Lung (tissue), 12 donors: ENCODE results near the gene PCDHB9. TPM values are rescaled to one million over a fixed set of nuclear protein-coding genes. Genes with fewer than 3 reads are reported as not detected.
"Not testable (repeated sequence)": the region's sequence is repeated elsewhere in the genome, so short reads cannot be mapped to it uniquely, and the experiment has no call there.

Source experiments
- ATAC-seq: fragments of 200-7000 bp; cut with Tn5 transposase; one replicate; pipeline ENCODE4 v1.9.1; 2020; ENCODE audit warnings: moderate number of reproducible peaks; ENCODE audit not compliant: insufficient read depth, low FRiP score
- DNase-seq, 3 donors: peaks; one replicate each; pipeline ENCODE4 v3.0.0-alpha.2; 2013 to 2017
- H3K27ac ChIP-seq, 2 donors: one replicate each; pipeline ENCODE4 v1.5.1; 2013; ENCODE audit warnings: mild to moderate bottlenecking in 2 of 2, moderate library complexity in 2 of 2, control low read depth in 1 of 2, inconsistent platforms in 1 of 2, low read depth in 1 of 2, low read length in 1 of 2
- H3K27me3 ChIP-seq, 3 donors: one replicate each; pipeline ENCODE4 v1.5.1; 2013; ENCODE audit warnings: low read length in 2 of 3; ENCODE audit not compliant: control insufficient read depth in 3 of 3, insufficient read depth in 3 of 3
- H3K36me3 ChIP-seq, 4 donors: one replicate each; pipeline ENCODE4 v1.5.1; 2013; ENCODE audit warnings: low read length in 4 of 4, mild to moderate bottlenecking in 1 of 4, moderate library complexity in 1 of 4; ENCODE audit not compliant: control insufficient read depth in 4 of 4, insufficient read depth in 4 of 4
- H3K4me1 ChIP-seq, 5 donors: one replicate each; pipeline ENCODE4 v1.5.1; 2013; ENCODE audit warnings: low read length in 5 of 5, mild to moderate bottlenecking in 2 of 5, moderate library complexity in 1 of 5; ENCODE audit not compliant: control insufficient read depth in 5 of 5, insufficient read depth in 5 of 5
- H3K4me3 ChIP-seq: one replicate; pipeline ENCODE4 v1.5.1; 2013; ENCODE audit warnings: mild to moderate bottlenecking, control low read depth, moderate library complexity
- H3K9ac ChIP-seq, 2 donors: one replicate each; pipeline ENCODE4 v1.5.1; 2013; ENCODE audit warnings: low read length in 2 of 2, control low read depth in 1 of 2; ENCODE audit not compliant: insufficient read depth in 1 of 2
- H3K9me3 ChIP-seq, 4 donors: one replicate each; pipeline ENCODE4 v1.5.1; 2013; ENCODE audit warnings: low read length in 3 of 4, mild to moderate bottlenecking in 1 of 4, moderate library complexity in 1 of 4; ENCODE audit not compliant: control insufficient read depth in 4 of 4, insufficient read depth in 3 of 4
- WGBS, 2 donors: extraction: QIAGEN DNeasy Blood & Tissue Kit; methylation state at CpG; one replicate each; pipeline ENCODE4 v1.1.7; 2013; 5-methylcytosine and 5-hydroxymethylcytosine counted together
- polyA plus RNA-seq, 2 donors: library from polyadenylated mRNA; stranded (reverse); fragments of 200-250 nt; gene quantifications; one replicate each; pipeline ENCODE4 v1.2.1, GENCODE V29; 2013
- total RNA-seq, 2 donors: library from RNA; depleted of rRNA in 1 of 2; stranded (reverse); fragments of >200 nt in 1 of 2; gene quantifications; one replicate each; pipeline ENCODE4 v1.2.1, GENCODE V29; 2014 to 2021
- TF ChIP-seq, protein P1 (sequence below): IDR thresholded peaks from 2 replicates; pipeline ENCODE4 v1.5.1; 2012; ENCODE audit warnings: mild to moderate bottlenecking; ENCODE audit errors: control extremely low read depth, extremely low read depth
- donor health status: control.
- donor health status: control.
- donor health status: Bipolar disorder and iron deficiency.
- donor health status: healthy.
- donor health status: DM: yes; HTN: yes; CAD: no.

PCDHB9 gene
- total and polyA plus RNA-seq, 4 donors, result 0.37 to 3.1 (median 1.1) TPM

- peaks cover 0 to 2% (median 0%) of the 10 kb centered on the region in 3 donors for H3K27me3 ChIP-seq
- no peak overlapping the region for H3K4me3 ChIP-seq
- H3K4me1 ChIP-seq, result no peaks in the 10 kb centered on the region
- no peak overlapping the region for H3K9ac ChIP-seq
- TF ChIP-seq, protein P1, sequence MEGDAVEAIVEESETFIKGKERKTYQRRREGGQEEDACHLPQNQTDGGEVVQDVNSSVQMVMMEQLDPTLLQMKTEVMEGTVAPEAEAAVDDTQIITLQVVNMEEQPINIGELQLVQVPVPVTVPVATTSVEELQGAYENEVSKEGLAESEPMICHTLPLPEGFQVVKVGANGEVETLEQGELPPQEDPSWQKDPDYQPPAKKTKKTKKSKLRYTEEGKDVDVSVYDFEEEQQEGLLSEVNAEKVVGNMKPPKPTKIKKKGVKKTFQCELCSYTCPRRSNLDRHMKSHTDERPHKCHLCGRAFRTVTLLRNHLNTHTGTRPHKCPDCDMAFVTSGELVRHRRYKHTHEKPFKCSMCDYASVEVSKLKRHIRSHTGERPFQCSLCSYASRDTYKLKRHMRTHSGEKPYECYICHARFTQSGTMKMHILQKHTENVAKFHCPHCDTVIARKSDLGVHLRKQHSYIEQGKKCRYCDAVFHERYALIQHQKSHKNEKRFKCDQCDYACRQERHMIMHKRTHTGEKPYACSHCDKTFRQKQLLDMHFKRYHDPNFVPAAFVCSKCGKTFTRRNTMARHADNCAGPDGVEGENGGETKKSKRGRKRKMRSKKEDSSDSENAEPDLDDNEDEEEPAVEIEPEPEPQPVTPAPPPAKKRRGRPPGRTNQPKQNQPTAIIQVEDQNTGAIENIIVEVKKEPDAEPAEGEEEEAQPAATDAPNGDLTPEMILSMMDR, result no peak
- ATAC-seq, result no peak
- H3K27ac ChIP-seq, result no peak overlapping the region
- H3K9me3 ChIP-seq, result peaks cover 3 to 30% (median 11%) of the 10 kb centered on the region in 4 donors
- no peaks in the 10 kb centered on the region for H3K36me3 ChIP-seq
- no peak for DNase-seq
- 33 to 41% methylated on average over 33 of the region's 33 CpGs for WGBS, 2 donors
Measured at GRCh38 chr5:141150224-141150992, 36.6 kb upstream of the PCDHB9 start.

- H3K4me3 ChIP-seq, result no peak overlapping the region
- DNase-seq, result no peak
Measured at GRCh38 chr5:141150993-141151325, 36.0 kb upstream of the PCDHB9 start.

GRCh38 chr5:141151632-141152031, 35.3 kb upstream of the PCDHB9 start:
- H3K9ac ChIP-seq, H3K27me3 ChIP-seq, H3K4me3 ChIP-seq, ATAC-seq, H3K27ac ChIP-seq, DNase-seq, H3K36me3 ChIP-seq, H3K4me1 ChIP-seq: not testable (repeated sequence)
- H3K9me3 ChIP-seq, result peaks cover 3 to 37% (median 14%) of the 10 kb centered on the region in 4 donors
- 30 to 34% methylated on average over 25 to 39 of the region's 41 CpGs for WGBS, 2 donors

More at GRCh38 chr5:141150993-141151325, 36.0 kb upstream of the PCDHB9 start:
- Histone ChIP-seq H3K27ac (no peak overlapping the region), H3K27me3 (peaks cover 0 to 2% (median 0%) of the 10 kb centered on the region in 3 donors), H3K9ac (no peak overlapping the region), H3K36me3 (no peaks in the 10 kb centered on the region), H3K9me3 (peaks cover 3 to 32% (median 12%) of the 10 kb centered on the region in 4 donors), H3K4me1 (no peaks in the 10 kb centered on the region)
- 35 to 39% methylated on average over 13 of the region's 13 CpGs for WGBS, 2 donors
- TF ChIP-seq, protein P1, result no peak
- ATAC-seq, result no peak

DNA sequence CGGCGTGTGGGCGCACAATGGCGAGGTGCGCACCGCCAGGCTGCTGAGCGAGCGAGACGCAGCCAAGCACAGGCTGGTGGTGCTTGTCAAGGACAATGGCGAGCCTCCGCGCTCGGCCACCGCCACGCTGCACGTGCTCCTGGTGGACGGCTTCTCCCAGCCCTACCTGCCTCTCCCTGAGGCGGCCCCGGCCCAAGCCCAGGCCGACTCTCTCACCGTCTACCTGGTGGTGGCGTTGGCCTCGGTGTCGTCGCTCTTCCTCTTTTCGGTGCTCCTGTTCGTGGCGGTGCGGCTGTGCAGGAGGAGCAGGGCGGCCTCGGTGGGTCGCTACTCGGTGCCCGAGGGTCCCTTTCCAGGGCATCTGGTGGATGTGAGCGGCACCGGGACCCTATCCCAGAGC, 34.9 kb upstream of the PCDHB9 start:
- WGBS, 2 donors, result 25 to 27% methylated on average over 30 to 36 of the region's 36 CpGs

More for the DNA sequence above, 34.9 kb upstream of the PCDHB9 start:
- not testable (repeated sequence) for DNase-seq, H3K9ac ChIP-seq, H3K4me1 ChIP-seq, H3K4me3 ChIP-seq, H3K27me3 ChIP-seq, ATAC-seq, H3K36me3 ChIP-seq, H3K27ac ChIP-seq
- peaks cover 3 to 39% (median 15%) of the 10 kb centered on the region in 4 donors for H3K9me3 ChIP-seq
